Retinal pigment epithelial cell (primary cell): ENCODE measurements around the gene RARRES1.

ENCODE experiments used
- DNase-seq: peaks from one replicate; pipeline ENCODE4 v3.0.0-alpha.2; 2010; ENCODE audit warnings: low read depth
- H3K4me3 ChIP-seq: 2 replicates; pipeline ENCODE4 v1.5.1; 2011; ENCODE audit warnings: mild to moderate bottlenecking, low read length, control low read depth, moderate library complexity
- TF ChIP-seq, protein P1 (sequence below): conservative IDR thresholded peaks from 2 replicates; pipeline ENCODE4 v1.5.1; 2011; ENCODE audit warnings: low read depth, low read length, control low read depth, inconsistent platforms

The RARRES1 gene

DNA sequence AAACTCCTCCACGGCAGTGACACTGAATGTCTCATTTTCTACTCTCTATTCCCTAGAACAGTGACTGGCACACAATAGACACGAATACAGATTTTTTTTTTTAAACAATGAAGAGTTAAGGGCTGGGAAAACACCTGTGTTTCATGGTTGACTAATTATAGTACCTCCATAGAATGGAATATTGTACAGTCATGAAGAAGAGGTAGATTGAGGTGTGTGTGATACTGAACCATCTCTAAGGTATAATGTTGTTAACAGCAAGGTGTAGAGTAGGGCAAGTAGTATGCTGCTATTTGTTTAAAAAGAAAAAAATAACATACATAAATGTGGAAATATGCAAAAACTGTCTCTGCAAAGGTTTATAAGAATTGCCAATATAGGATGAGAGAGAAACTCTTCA is 5.2 kb upstream of the RARRES1 start:
- DNase-seq = no peak
- TF ChIP-seq, protein P1, sequence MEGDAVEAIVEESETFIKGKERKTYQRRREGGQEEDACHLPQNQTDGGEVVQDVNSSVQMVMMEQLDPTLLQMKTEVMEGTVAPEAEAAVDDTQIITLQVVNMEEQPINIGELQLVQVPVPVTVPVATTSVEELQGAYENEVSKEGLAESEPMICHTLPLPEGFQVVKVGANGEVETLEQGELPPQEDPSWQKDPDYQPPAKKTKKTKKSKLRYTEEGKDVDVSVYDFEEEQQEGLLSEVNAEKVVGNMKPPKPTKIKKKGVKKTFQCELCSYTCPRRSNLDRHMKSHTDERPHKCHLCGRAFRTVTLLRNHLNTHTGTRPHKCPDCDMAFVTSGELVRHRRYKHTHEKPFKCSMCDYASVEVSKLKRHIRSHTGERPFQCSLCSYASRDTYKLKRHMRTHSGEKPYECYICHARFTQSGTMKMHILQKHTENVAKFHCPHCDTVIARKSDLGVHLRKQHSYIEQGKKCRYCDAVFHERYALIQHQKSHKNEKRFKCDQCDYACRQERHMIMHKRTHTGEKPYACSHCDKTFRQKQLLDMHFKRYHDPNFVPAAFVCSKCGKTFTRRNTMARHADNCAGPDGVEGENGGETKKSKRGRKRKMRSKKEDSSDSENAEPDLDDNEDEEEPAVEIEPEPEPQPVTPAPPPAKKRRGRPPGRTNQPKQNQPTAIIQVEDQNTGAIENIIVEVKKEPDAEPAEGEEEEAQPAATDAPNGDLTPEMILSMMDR = no peak
- no peak overlapping the region for H3K4me3 ChIP-seq

DNA sequence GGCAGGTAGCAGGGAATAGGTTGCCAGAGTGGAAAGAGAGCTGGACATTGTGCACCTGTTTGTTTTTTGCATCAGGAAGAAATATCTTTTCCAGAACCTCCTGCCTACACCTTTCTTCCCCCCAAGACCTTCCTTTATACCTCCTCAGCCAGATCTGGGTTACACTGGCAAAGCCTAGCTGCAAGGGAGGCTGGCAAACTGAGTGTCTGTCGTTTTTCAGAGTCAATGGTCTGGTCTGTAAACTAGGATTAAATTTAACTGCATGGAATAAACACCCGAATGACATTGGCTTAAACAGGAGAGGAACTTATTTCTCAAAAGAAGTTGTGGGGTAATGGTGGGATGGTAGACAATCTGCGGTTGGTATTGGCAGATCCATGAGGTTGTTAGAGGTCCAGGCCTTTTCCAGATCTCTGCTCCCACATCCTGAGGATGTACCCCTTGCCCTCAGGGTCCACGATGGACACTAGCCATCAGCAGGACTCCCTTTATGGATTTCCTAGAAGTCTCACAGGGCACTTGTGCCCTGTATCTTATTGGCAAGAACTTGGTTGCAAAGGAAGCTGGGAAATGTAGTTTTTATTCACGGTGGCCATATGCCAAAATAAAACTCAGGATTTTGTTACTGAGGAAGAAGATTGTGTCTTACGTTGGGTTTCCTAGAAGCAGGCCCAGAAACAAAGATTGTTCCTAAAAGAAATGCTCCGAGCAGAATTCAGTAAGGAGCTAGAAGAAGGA is 3.2 kb upstream of the RARRES1 start:
- TF ChIP-seq, protein P1 = no peak
- no peak overlapping the region for H3K4me3 ChIP-seq
- no peak for DNase-seq

DNA sequence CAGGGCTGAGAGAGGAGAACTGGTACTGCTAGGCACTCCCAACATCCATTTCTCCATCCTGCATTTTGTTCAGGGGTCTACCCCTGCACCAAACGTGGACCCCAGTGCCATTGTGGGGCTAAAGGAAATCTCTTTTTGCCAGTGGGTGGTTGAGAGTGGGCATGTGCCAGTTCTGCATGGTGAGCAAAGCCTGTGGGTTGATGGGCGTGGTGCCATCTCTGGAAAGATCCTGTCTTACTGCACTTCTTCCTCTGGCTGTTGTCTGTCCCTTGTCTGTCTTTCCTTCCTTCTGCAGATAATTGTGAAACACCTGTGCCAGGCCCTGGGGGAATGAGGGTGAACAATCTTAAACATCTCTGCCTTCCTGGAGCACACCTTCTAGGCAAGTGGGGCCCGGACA is 1.4 kb upstream of the RARRES1 start:
- no peak for DNase-seq
- H3K4me3 ChIP-seq = no peak overlapping the region
- TF ChIP-seq, protein P1 = no peak

DNA sequence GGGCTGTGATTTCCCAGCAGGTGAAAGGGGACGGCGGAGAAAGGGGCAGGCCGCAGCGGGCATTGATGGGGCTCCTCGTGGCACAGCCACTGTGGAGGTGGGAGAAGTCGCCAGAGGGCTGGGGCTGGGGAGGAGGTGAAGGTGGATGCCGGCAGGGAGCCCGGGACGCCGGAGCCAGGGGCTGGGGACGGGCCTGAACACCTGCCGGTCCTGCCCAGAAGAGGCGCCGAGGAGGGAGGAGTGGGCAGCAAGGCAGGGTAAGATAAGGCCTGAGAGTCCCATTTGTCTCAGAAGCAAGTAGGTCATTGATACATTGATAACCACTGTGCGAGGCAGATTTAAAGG is 571 bp upstream of the RARRES1 start:
- DNase-seq = no peak
- peak overlapping the region; percentile 53 for H3K4me3 ChIP-seq
- TF ChIP-seq, protein P1 = no peak

DNA sequence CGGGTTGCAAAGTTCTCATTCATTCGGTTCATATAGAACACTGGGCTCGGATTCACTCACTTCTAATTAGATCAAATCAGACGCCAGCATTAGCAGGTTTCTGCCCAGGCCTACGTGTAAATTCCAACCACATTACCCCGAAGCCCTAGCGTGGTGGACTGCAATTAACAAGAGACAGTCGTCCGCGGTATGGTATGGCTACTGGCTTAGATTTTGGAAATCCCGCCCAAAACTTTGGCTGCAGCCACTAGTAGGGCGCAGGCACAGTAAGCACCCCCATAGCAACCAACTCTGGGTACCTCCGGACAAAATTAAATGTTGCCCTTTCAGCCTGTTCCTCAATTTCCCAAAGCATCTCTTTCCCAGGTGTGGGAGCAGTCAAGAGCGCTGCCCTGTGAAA is 771 bp downstream of the RARRES1 start:
- TF ChIP-seq, protein P1 = no peak
- no peak for DNase-seq
- peak overlapping the region; percentile 53 for H3K4me3 ChIP-seq

DNA sequence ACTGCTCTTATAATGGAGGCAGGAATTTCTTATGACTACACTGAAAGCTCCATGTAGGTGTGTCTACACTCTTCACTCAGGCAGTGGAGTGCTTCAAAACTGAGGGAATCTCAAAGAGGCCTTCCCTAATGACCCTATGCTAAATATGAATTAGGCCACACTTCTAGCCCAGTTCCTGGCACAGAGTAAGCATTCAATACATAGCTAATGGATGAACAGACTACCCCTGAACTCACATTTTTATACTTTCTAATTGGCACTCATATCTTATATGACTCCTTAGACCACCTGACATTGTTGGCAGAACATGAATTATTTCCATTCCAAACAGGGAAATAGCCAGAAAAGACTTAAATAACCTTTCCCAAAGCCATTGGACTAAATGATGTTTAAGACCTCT is 3.4 kb downstream of the RARRES1 start:
- TF ChIP-seq, protein P1 = no peak
- no peak overlapping the region for H3K4me3 ChIP-seq
- DNase-seq = no peak

DNA sequence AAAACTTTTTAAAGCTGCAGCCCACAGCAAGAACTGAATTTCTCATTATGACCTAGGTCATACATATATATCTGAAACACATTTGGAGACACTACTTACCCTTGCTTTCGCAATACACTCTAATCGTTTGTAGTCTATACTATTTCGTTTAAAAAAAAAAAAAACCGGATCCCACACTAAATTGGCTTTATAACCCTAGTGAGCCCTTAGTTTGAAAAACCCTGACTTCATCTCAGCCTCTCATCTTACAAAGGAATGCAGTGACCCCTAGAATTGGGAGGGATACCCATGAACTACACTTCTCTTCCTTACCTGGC is 4.2 kb downstream of the RARRES1 start:
- TF ChIP-seq, protein P1 = no peak
- DNase-seq = no peak
- H3K4me3 ChIP-seq = no peak overlapping the region
